Measurements from ENCODE around the gene FRMPD4.

Gene FRMPD4

DNA sequence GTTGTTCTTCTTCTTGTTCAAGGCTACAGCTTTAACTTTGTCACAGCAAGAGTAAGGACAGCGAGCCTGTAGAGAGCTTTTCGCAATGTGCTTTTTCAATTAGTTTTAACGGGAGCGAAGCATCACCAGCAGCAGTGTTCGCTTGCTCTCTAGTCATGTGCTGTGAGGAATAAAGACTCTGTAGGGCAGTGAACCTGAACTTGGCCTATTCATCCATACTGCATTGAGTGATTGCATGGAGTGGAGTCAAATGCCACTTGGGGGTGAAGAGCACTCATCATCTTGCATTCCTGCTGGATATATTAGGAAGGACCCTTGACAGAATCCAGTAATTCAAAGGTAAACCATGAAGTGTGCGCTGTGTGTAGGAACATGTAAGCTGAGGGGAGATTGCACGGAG lies 240.0 kb downstream of the FRMPD4 start:
- H3K4me3 ChIP-seq (ENCODE audit: low read length) = no peak overlapping the region
- H3K4me1 ChIP-seq (ENCODE audit: insufficient read depth, low read length) = no peaks in the 10 kb centered on the region
- no peaks in the 10 kb centered on the region for H3K36me3 ChIP-seq (ENCODE audit: insufficient read depth, low read depth, low read length)
- H3K27ac ChIP-seq (ENCODE audit: low read length) = no peak overlapping the region
- H3K9ac ChIP-seq (ENCODE audit: low read depth, low read length) = no peak overlapping the region
- no peaks in the 10 kb centered on the region for H3K27me3 ChIP-seq (ENCODE audit: insufficient read depth, low read length)
- H3K9me3 ChIP-seq (ENCODE audit: insufficient read depth, low read depth, low read length) = no peaks in the 10 kb centered on the region

- Histone ChIP-seq H3K27me3 (ENCODE audit: insufficient read depth, low read length) (no peaks in the 10 kb centered on the region), H3K9me3 (ENCODE audit: insufficient read depth, low read depth, low read length) (no peaks in the 10 kb centered on the region)
These were observed 240.4 kb downstream of the FRMPD4 start for GRCh38 chrX:12378706-12379105.

GRCh38 chrX:12379671-12380070 lies 241.4 kb downstream of the FRMPD4 start:
- Histone ChIP-seq H3K9me3 (ENCODE audit: insufficient read depth, low read depth, low read length) (no peaks in the 10 kb centered on the region), H3K36me3 (ENCODE audit: insufficient read depth, low read depth, low read length) (no peaks in the 10 kb centered on the region), H3K4me3 (ENCODE audit: low read length) (no peak overlapping the region), H3K4me1 (ENCODE audit: insufficient read depth, low read length) (no peaks in the 10 kb centered on the region), H3K27ac (ENCODE audit: low read length) (no peak overlapping the region), H3K27me3 (ENCODE audit: insufficient read depth, low read length) (no peaks in the 10 kb centered on the region), H3K9ac (ENCODE audit: low read depth, low read length) (no peak overlapping the region)

More at GRCh38 chrX:12378706-12379105, 240.4 kb downstream of the FRMPD4 start:
- Histone ChIP-seq H3K36me3 (ENCODE audit: insufficient read depth, low read depth, low read length) (no peaks in the 10 kb centered on the region), H3K27ac (ENCODE audit: low read length) (no peak overlapping the region), H3K4me1 (ENCODE audit: insufficient read depth, low read length) (no peaks in the 10 kb centered on the region), H3K9ac (ENCODE audit: low read depth, low read length) (no peak overlapping the region), H3K4me3 (ENCODE audit: low read length) (no peak overlapping the region)

DNA sequence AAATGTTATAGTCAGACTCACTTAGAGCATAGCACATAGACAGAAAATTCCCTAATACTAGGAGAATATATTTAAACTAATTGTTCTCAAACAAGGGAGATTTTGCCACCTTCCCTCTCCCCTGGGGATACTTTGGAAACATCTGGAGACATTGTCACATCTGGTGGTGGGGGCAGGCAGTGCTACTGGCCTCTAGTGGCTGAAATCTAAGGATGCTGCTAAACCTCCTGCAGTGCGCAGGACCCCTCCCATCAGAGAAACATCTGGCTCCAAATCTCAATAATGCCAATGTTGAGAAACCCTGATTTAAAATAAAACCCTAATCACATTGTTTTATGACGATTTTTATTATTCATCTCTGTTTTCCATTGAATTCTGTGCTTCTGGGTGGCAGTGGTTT lies 244.9 kb downstream of the FRMPD4 start:
- no peaks in the 10 kb centered on the region for H3K4me1 ChIP-seq (ENCODE audit: insufficient read depth, low read length)
- H3K27me3 ChIP-seq (ENCODE audit: insufficient read depth, low read length) = no peaks in the 10 kb centered on the region
- no peak overlapping the region for H3K9ac ChIP-seq (ENCODE audit: low read depth, low read length)
- no peak overlapping the region for H3K4me3 ChIP-seq (ENCODE audit: low read length)
- H3K36me3 ChIP-seq (ENCODE audit: insufficient read depth, low read depth, low read length) = no peaks in the 10 kb centered on the region
- no peak overlapping the region for H3K27ac ChIP-seq (ENCODE audit: low read length)
- H3K9me3 ChIP-seq (ENCODE audit: insufficient read depth, low read depth, low read length) = no peaks in the 10 kb centered on the region

DNA sequence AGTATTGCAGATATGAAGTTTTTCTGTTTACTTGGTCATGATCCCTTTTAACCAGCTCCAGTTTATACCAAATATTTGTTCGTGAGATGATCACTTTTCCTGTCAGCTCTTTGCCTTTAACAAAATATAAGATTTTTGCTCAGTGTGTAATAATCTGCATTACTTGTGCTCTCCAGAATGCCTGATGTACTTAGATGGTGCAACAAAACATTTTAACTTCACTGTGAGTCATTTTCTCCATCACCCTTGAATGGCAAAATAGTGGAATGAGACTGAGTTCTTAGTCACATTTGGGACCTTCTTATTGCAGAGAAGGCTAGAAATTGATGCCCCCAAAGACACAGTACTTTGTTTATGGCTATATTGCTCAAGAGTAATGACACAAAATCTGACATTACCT lies 252.0 kb downstream of the FRMPD4 start:
- H3K4me3 ChIP-seq (ENCODE audit: low read length) = no peak overlapping the region
- no peak overlapping the region for H3K9ac ChIP-seq (ENCODE audit: low read depth, low read length)
- H3K36me3 ChIP-seq (ENCODE audit: insufficient read depth, low read depth, low read length) = no peaks in the 10 kb centered on the region
- H3K4me1 ChIP-seq (ENCODE audit: insufficient read depth, low read length) = no peaks in the 10 kb centered on the region
- no peaks in the 10 kb centered on the region for H3K27me3 ChIP-seq (ENCODE audit: insufficient read depth, low read length)
- H3K27ac ChIP-seq (ENCODE audit: low read length) = no peak overlapping the region
- no peaks in the 10 kb centered on the region for H3K9me3 ChIP-seq (ENCODE audit: insufficient read depth, low read depth, low read length)

- Histone ChIP-seq H3K9me3 (ENCODE audit: insufficient read depth, low read depth, low read length) (no peaks in the 10 kb centered on the region), H3K9ac (ENCODE audit: low read depth, low read length) (no peak overlapping the region), H3K27ac (ENCODE audit: low read length) (no peak overlapping the region), H3K27me3 (ENCODE audit: insufficient read depth, low read length) (no peaks in the 10 kb centered on the region), H3K36me3 (ENCODE audit: insufficient read depth, low read depth, low read length) (no peaks in the 10 kb centered on the region), H3K4me3 (ENCODE audit: low read length) (no peak overlapping the region), H3K4me1 (ENCODE audit: insufficient read depth, low read length) (no peaks in the 10 kb centered on the region)
These were observed 258.3 kb downstream of the FRMPD4 start for GRCh38 chrX:12396584-12396983.

GRCh38 chrX:12400218-12400617 lies 261.9 kb downstream of the FRMPD4 start:
- Histone ChIP-seq H3K27me3 (ENCODE audit: insufficient read depth, low read length) (no peaks in the 10 kb centered on the region), H3K9ac (ENCODE audit: low read depth, low read length) (no peak overlapping the region), H3K27ac (ENCODE audit: low read length) (no peak overlapping the region), H3K9me3 (ENCODE audit: insufficient read depth, low read depth, low read length) (no peaks in the 10 kb centered on the region), H3K4me1 (ENCODE audit: insufficient read depth, low read length) (no peaks in the 10 kb centered on the region), H3K4me3 (ENCODE audit: low read length) (no peak overlapping the region), H3K36me3 (ENCODE audit: insufficient read depth, low read depth, low read length) (no peaks in the 10 kb centered on the region)

DNA sequence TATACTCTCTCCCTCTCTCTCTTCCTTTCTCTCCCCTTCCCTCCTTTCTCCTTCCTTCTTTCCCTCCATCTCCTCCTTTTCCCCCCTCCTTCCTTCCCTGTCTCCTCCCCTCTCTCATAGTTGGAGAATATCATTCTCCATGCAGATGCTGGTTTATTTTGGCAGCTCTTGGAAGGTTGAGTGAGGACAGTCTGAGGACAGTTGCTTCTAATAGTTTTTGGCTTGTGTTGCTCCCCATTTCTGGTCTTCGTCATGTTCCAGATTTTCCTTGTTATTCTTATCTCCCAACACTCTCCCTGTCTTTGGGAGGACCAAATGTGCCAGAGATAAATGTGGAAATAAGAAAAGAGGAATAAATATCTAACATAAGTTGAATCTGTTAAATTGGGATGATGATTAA lies 263.0 kb downstream of the FRMPD4 start:
- no peaks in the 10 kb centered on the region for H3K4me1 ChIP-seq (ENCODE audit: insufficient read depth, low read length)
- H3K27me3 ChIP-seq (ENCODE audit: insufficient read depth, low read length) = no peaks in the 10 kb centered on the region
- no peak overlapping the region for H3K4me3 ChIP-seq (ENCODE audit: low read length)
- H3K9ac ChIP-seq (ENCODE audit: low read depth, low read length) = no peak overlapping the region
- H3K36me3 ChIP-seq (ENCODE audit: insufficient read depth, low read depth, low read length) = no peaks in the 10 kb centered on the region
- H3K9me3 ChIP-seq (ENCODE audit: insufficient read depth, low read depth, low read length) = no peaks in the 10 kb centered on the region
- no peak overlapping the region for H3K27ac ChIP-seq (ENCODE audit: low read length)

- Histone ChIP-seq H3K36me3 (ENCODE audit: insufficient read depth, low read depth, low read length) (no peaks in the 10 kb centered on the region), H3K27me3 (ENCODE audit: insufficient read depth, low read length) (no peaks in the 10 kb centered on the region), H3K9me3 (ENCODE audit: insufficient read depth, low read depth, low read length) (no peaks in the 10 kb centered on the region), H3K4me1 (ENCODE audit: insufficient read depth, low read length) (no peaks in the 10 kb centered on the region), H3K9ac (ENCODE audit: low read depth, low read length) (no peak overlapping the region), H3K4me3 (ENCODE audit: low read length) (no peak overlapping the region), H3K27ac (ENCODE audit: low read length) (no peak overlapping the region)
These were observed 265.3 kb downstream of the FRMPD4 start for GRCh38 chrX:12403474-12404082.

DNA sequence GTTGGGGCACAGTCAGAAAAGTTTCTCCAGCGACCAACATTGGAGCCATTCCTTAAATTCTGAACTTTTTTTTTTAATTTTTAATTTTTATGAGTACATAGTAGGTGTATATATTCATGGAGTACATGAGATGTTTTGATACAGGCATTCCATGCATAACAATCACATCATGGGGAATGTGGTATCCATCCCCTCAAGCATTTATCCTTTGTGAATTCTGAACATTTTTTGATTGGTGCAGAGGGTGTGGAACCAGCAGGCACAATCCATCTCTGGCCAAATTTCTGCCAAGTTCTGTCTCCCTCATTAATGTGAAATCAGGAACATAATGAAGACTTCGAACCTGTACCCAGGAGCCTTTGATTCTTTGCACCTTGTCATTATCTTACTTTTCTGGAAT lies 267.0 kb downstream of the FRMPD4 start:
- Histone ChIP-seq H3K4me1 (ENCODE audit: insufficient read depth, low read length) (no peaks in the 10 kb centered on the region), H3K27me3 (ENCODE audit: insufficient read depth, low read length) (no peaks in the 10 kb centered on the region), H3K9me3 (ENCODE audit: insufficient read depth, low read depth, low read length) (no peaks in the 10 kb centered on the region), H3K36me3 (ENCODE audit: insufficient read depth, low read depth, low read length) (no peaks in the 10 kb centered on the region), H3K27ac (ENCODE audit: low read length) (no peak overlapping the region), H3K9ac (ENCODE audit: low read depth, low read length) (no peak overlapping the region), H3K4me3 (ENCODE audit: low read length) (no peak overlapping the region)

DNA sequence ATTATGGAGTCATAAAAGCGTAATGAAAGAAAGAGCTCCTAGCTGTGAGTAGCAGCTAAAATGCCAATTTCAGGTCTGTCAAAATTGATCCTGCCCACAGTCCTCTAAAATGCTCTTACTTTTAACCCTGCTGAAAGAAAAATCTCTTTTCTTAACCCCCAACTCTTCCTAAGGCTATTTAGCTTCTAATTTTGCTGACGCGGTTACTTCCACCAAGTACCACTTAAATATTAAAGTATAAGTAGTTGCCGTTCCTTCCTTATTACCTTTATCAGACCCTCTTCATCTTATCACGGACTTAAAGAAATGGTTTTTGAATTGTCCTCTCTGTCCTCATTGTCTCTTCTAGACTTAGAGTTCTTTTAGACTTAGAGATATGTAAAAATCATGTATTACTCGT lies 272.2 kb downstream of the FRMPD4 start:
- Histone ChIP-seq H3K36me3 (ENCODE audit: insufficient read depth, low read depth, low read length) (no peaks in the 10 kb centered on the region), H3K9ac (ENCODE audit: low read depth, low read length) (no peak overlapping the region), H3K27me3 (ENCODE audit: insufficient read depth, low read length) (no peaks in the 10 kb centered on the region), H3K4me1 (ENCODE audit: insufficient read depth, low read length) (no peaks in the 10 kb centered on the region), H3K9me3 (ENCODE audit: insufficient read depth, low read depth, low read length) (no peaks in the 10 kb centered on the region), H3K4me3 (ENCODE audit: low read length) (no peak overlapping the region), H3K27ac (ENCODE audit: low read length) (no peak overlapping the region)

DNA sequence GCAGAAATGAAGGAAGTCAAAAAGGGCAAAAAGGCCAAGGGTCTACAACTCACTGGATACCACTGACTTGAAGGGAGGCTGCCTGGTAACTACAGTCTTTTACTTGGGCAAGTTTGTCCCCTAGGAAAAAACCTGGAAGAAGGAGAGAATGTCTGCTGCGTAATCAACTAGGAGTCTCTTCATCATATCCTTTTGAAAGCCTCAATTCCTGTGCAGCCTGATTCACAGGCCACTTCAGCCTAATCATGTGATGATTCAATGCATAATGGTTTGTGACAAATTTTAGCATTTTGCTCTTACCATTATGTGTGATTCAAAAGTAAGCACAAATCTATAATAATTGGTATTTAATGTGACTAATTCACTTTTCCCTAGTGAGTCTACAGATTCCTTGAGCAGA lies 273.6 kb downstream of the FRMPD4 start:
- Histone ChIP-seq H3K4me1 (ENCODE audit: insufficient read depth, low read length) (no peaks in the 10 kb centered on the region), H3K4me3 (ENCODE audit: low read length) (no peak overlapping the region), H3K9ac (ENCODE audit: low read depth, low read length) (no peak overlapping the region), H3K27ac (ENCODE audit: low read length) (no peak overlapping the region), H3K9me3 (ENCODE audit: insufficient read depth, low read depth, low read length) (no peaks in the 10 kb centered on the region), H3K27me3 (ENCODE audit: insufficient read depth, low read length) (no peaks in the 10 kb centered on the region), H3K36me3 (ENCODE audit: insufficient read depth, low read depth, low read length) (no peaks in the 10 kb centered on the region)
